B cell (primary cell): ENCODE data around the gene SESTD1. TPM values are rescaled to one million over a fixed set of nuclear protein-coding genes. Genes with fewer than 3 reads are reported as not detected.

Experiments
- ATAC-seq: fragments of 200-7000 bp; cut with Tn5 transposase; one replicate; pipeline ENCODE4 v1.10.0; 2021; ENCODE audit warnings: low read depth, mild to moderate bottlenecking, moderate number of reproducible peaks, moderate library complexity
- CTCF ChIA-PET: fragments of 350-600 bp; sonication (Branson Sonifier 250); formaldehyde crosslinking; loops from one replicate; lab custom pipeline; 2021; ENCODE audit warnings: antibody characterized with exemption, inconsistent platforms; lab: Charles Lee
- POLR2A ChIA-PET: fragments of 350-600 bp; sonication (Branson Sonifier 250); formaldehyde crosslinking; loops from one replicate; lab custom pipeline; 2021; ENCODE audit warnings: antibody characterized with exemption; lab: Charles Lee
- DNase-seq: peaks from one replicate; pipeline ENCODE4 v3.0.0; 2013
- H2AFZ ChIP-seq: 2 replicates; pipeline ENCODE4 v1.6.1; 2012; ENCODE audit warnings: mild to moderate bottlenecking, low read depth, low read length; ENCODE audit not compliant: insufficient read depth, poor library complexity, severe bottlenecking
- H3K27ac ChIP-seq, 2 donors: 1 replicate in 1 of 2; 2 replicates in 1 of 2; pipeline ENCODE4 v1.5.1; 2012 to 2013; ENCODE audit warnings: low read length in 2 of 2, mild to moderate bottlenecking in 2 of 2, moderate library complexity in 1 of 2
- H3K27me3 ChIP-seq, 4 experiments: fragments of 200-600 bp in 1 of 4; sonication (generic) in 1 of 4; replicated peaks in 1 of 4; 1 replicate in 2 of 4; 2 replicates in 2 of 4; pipeline versions ENCODE4 v1.6.1 to v1.7.0; 2013 to 2016; ENCODE audit warnings: low read length in 3 of 4, mild to moderate bottlenecking in 2 of 4, mixed read lengths in 1 of 4, moderate library complexity in 1 of 4; ENCODE audit not compliant: insufficient read depth in 4 of 4, control insufficient read depth in 3 of 4; ENCODE audit errors: control extremely low read depth in 1 of 4
- H3K36me3 ChIP-seq, 2 experiments: replicated peaks in 1 of 2; 1 replicate in 1 of 2; 2 replicates in 1 of 2; pipeline versions ENCODE4 v1.6.1 to v1.7.1; 2013; ENCODE audit warnings: low read length in 1 of 2; ENCODE audit not compliant: insufficient read depth in 2 of 2, control insufficient read depth in 1 of 2; ENCODE audit errors: control extremely low read depth in 1 of 2, extremely low read depth in 1 of 2
- H3K4me1 ChIP-seq, 2 donors: fragments of 200-600 bp in 1 of 2; sonication (generic) in 1 of 2; 1 replicate in 1 of 2; 2 replicates in 1 of 2; pipeline versions ENCODE4 v1.5.1 to v1.6.1; 2013 to 2017; ENCODE audit warnings: low read length in 2 of 2; ENCODE audit not compliant: control insufficient read depth in 2 of 2, insufficient read depth in 2 of 2
- H3K4me2 ChIP-seq: replicated peaks from 2 replicates; pipeline ENCODE3; 2012; ENCODE audit warnings: mild to moderate bottlenecking, low read depth, low read length; ENCODE audit not compliant: poor library complexity, severe bottlenecking
- H3K4me3 ChIP-seq, 5 experiments: fragments of 200-600 bp in 1 of 5; sonication (generic) in 1 of 5; 1 replicate in 3 of 5; 2 replicates in 2 of 5; pipeline versions ENCODE4 v1.5.1 to v1.7.0; 2011 to 2016; ENCODE audit warnings: low read length in 4 of 5, mild to moderate bottlenecking in 4 of 5, low read depth in 2 of 5, control low read depth in 1 of 5, moderate library complexity in 1 of 5; ENCODE audit not compliant: insufficient read depth in 1 of 5; ENCODE audit errors: control extremely low read depth in 1 of 5, extremely low read depth in 1 of 5
- H3K79me2 ChIP-seq: fragments of 200-600 bp; sonication (generic); one replicate; pipeline ENCODE4 v1.6.0; 2016; ENCODE audit warnings: low read length; ENCODE audit not compliant: control insufficient read depth, insufficient read depth
- H3K9ac ChIP-seq: fragments of 200-600 bp; sonication (generic); 2 replicates; pipeline ENCODE4 v1.6.1; 2017; ENCODE audit warnings: mild to moderate bottlenecking, low read length, moderate library complexity
- H3K9me3 ChIP-seq, 3 donors: one replicate each; pipeline versions ENCODE4 v1.6.1 to v1.7.1; 2013; ENCODE audit warnings: low read length in 2 of 3; ENCODE audit not compliant: control insufficient read depth in 2 of 3, insufficient read depth in 1 of 3; ENCODE audit errors: control extremely low read depth in 1 of 3
- H4K20me1 ChIP-seq: 2 replicates; pipeline ENCODE4 v1.6.0; 2012; ENCODE audit warnings: mild to moderate bottlenecking, low read length; ENCODE audit not compliant: insufficient read depth, control insufficient read depth, poor library complexity, severe bottlenecking
- H3K27ac Mint-ChIP-seq: one replicate; pipeline ENCODE4 v1.8.0; 2021; ENCODE audit warnings: mixed read lengths
- H3K27me3 Mint-ChIP-seq: one replicate; pipeline ENCODE4 v1.8.0; 2021; ENCODE audit warnings: mixed read lengths
- H3K4me1 Mint-ChIP-seq: one replicate; pipeline ENCODE4 v1.8.0; 2021; ENCODE audit warnings: mixed read lengths
- H3K4me3 Mint-ChIP-seq: one replicate; pipeline ENCODE4 v1.8.0; 2021; ENCODE audit warnings: mixed read lengths
- H3K9me3 Mint-ChIP-seq: one replicate; pipeline ENCODE4 v1.8.0; 2022; ENCODE audit warnings: mixed read lengths; ENCODE audit not compliant: insufficient read depth
- CTCF ChIP-seq: fragments of 200-600 bp; IDR thresholded peaks from one replicate; pipeline ENCODE4 v1.8.0; 2022; ENCODE audit warnings: antibody characterized with exemption, mild to moderate bottlenecking
- EZH2 ChIP-seq: IDR thresholded peaks from 2 replicates; pipeline ENCODE4 v1.6.1; 2012; ENCODE audit warnings: borderline replicate concordance, low read depth, mild to moderate bottlenecking, moderate library complexity, low read length; ENCODE audit not compliant: insufficient read depth, poor library complexity, severe bottlenecking
- WGBS: methylation state at CpG from one replicate; pipeline ENCODE4 v1.1.5; 2013; ENCODE audit warnings: missing lambda C conversion rate; ENCODE audit not compliant: insufficient coverage; 5-methylcytosine and 5-hydroxymethylcytosine counted together
- intact Hi-C: fragments of 100-400 bp; cut with micrococcal nuclease; formaldehyde crosslinking; loops from one replicate; pipeline ENCODE4 v1.10.0; 2022
- polyA plus RNA-seq: library from polyadenylated mRNA; depleted of rRNA; stranded (reverse); fragments of >200 nt; gene quantifications from 2 replicates; pipeline ENCODE4 v1.2.3, GENCODE V29; 2012
- total RNA-seq, 2 donors: library from RNA; stranded (reverse); fragments of 120-200 nt in 1 of 2; gene quantifications; 1 replicate in 1 of 2; 2 replicates in 1 of 2; pipeline versions ENCODE4 v1.2.3 to v1.2.4, GENCODE V29; 2013 to 2022

The SESTD1 gene
- total and polyA plus RNA-seq, 2 donors (not counting 1 experiment from before 2014, with no cell fraction given), result 52.0 to 66.1 TPM

- Histone ChIP-seq H3K4me3 (no peak overlapping the region), H3K27ac (no peak overlapping the region), H4K20me1 (no peaks in the 10 kb centered on the region), H3K9ac (no peak overlapping the region), H3K27me3 (no peaks in the 10 kb centered on the region), H3K36me3 (no peaks in the 10 kb centered on the region), H3K4me1 (peaks cover 23 to 25% of the 10 kb centered on the region in 2 donors), H3K4me2 (no peak overlapping the region), H3K79me2 (no peaks in the 10 kb centered on the region), H3K9me3 (no peaks in the 10 kb centered on the region), H2AFZ (no peak overlapping the region)
- no peaks in the 10 kb centered on the region for H3K27me3 Mint-ChIP-seq
- peaks cover 31% of the 10 kb centered on the region for H3K4me1 Mint-ChIP-seq
- no peak overlapping the region for H3K4me3 Mint-ChIP-seq
- no peak overlapping the region for H3K27ac Mint-ChIP-seq
- ChIA-PET CTCF (no interaction called here), POLR2A (no interaction called here)
- 100% methylated on average over 1 of the region's 2 CpGs for whole genome bisulfite sequencing
- ATAC-seq, result no peak
- no peak for DNase-seq
- TF ChIP-seq CTCF, result no peak
- TF ChIP-seq EZH2, result no peak
- intact Hi-C loops, result loop anchor here (5.0 kb wide), 1 partner anchor 33 kb away; no protein-coding TSS in a partner anchor
- H3K9me3 Mint-ChIP-seq, result no peaks in the 10 kb centered on the region
Measured at GRCh38 chr2:179270689-179271088, 6.1 kb upstream of the SESTD1 start.

GRCh38 chr2:179268277-179268925, 3.8 kb upstream of the SESTD1 start:
- POLR2A ChIA-PET, result interaction anchor here (0.7 kb wide), 2 partner anchors 29 to 76 kb away, joined by 4 read pairs; no protein-coding TSS in a partner anchor

More at GRCh38 chr2:179268277-179268925, 3.8 kb upstream of the SESTD1 start:
- DNase-seq (no peak), ATAC-seq (no peak)
- Histone ChIP-seq H3K9ac (no peak overlapping the region), H3K9me3 (no peaks in the 10 kb centered on the region), H3K27me3 (no peaks in the 10 kb centered on the region), H3K27ac (no peak overlapping the region), H3K4me3 (no peak overlapping the region), H3K79me2 (peaks cover 7% of the 10 kb centered on the region), H3K4me2 (no peak overlapping the region), H4K20me1 (peaks cover 2% of the 10 kb centered on the region), H3K36me3 (no peaks in the 10 kb centered on the region), H2AFZ (no peak overlapping the region), H3K4me1 (peaks cover 9 to 10% of the 10 kb centered on the region in 2 donors)
- Mint-ChIP-seq H3K27me3 (no peaks in the 10 kb centered on the region), H3K27ac (no peak overlapping the region), H3K9me3 (no peaks in the 10 kb centered on the region), H3K4me3 (no peak overlapping the region), H3K4me1 (peaks cover 22% of the 10 kb centered on the region)
- 40% methylated on average over 1 of the region's 1 CpG for WGBS
- CTCF ChIA-PET, result no interaction called here
- TF ChIP-seq EZH2, result no peak
- no peak for TF ChIP-seq CTCF
- intact Hi-C loops, result loop anchor here (10.0 kb wide), 1 partner anchor 814 kb away; the partner anchor contains the start of genes PJVK and PRKRA
